HG02852 (cell line): ENCODE data around the gene FGF10.

Source experiments
- ATAC-seq: cut with Tn5 transposase; IDR thresholded peaks from one replicate; pipeline ENCODE4 v1.9.1; 2021; ENCODE audit warnings: mild to moderate bottlenecking, moderate library complexity; ENCODE audit not compliant: unreplicated experiment

Gene FGF10

DNA sequence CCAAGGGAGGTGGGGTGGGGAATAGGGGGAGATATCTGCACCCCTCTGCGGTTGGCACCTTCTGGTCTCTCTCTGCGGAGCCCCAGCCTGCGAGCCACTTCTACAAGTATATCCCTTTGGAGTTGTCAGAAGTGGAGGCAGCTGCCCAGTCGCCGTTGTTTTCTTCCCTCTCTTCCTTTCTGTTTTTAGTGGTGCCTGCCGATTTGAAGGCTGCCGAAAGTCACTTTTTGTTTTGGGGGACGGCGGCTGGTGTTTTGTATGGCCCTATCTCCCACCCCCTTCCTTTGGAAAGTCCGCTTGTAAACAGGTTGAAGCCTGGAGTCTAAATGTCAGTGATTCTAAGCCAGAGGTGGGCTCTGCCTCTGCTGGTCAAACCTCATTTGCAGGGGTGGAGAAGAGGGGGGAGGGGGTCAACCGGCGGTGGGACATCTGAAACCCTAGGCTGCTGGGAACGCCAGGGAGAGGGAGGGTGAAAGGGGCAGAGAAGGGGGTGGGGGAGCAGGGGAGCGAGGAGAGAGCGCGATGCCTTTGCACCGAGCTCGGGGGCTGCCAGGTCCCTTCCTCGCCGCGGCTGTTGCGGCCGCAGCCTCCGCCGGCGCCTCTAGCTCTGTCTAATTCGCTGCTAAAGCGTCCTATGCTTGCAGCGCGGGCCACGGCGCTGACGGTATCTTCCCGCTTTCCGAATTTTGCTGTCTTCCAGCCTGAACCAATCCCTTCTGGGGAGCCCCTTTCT is at the start of gene FGF10:
Gene FGF10 (minus strand): TSS at position 331 of the 733 bp plus-strand sequence. CDS start 738 bp downstream, outside the sequence.
- ATAC-seq, result no peak

DNA sequence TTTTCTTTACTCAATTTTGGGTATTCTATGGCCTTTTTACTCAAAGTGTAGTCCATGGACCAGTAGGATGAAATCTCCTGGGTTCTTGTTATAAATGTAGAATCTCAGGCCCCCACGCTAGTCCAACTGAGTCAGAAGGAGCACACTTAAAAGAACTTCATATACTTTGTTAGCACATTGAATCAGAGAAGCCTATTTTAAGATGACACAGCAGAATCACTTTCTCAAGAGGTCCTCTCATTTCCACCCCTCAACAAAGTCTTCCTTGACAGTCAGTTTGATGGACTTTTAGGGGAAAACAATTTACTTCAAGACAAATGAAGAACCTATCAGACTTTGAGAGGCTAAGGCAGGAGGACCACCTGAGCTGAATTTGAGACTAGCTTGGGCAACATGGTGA is 37.7 kb upstream of the FGF10 start:
- ATAC-seq, result no peak

DNA sequence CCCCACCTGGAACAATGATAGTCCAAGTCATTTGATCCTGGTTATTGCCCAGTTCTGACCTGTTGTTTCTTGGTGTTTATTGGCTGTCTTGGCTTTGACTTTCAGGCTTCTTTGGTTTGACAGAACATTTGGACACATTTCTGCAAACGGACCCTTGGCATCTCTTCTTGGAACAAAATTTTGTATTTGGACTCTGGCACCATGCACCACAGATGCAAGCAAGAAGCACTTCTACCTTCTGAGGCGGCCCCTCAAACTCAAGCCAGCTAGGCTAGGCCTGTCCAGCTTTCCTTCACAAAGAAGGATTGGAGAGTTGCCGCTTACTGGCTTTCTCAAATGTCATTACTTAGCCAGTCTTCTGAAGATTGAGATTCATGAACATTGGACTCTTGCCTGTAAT is 23.1 kb upstream of the FGF10 start:
- no peak for ATAC-seq

DNA sequence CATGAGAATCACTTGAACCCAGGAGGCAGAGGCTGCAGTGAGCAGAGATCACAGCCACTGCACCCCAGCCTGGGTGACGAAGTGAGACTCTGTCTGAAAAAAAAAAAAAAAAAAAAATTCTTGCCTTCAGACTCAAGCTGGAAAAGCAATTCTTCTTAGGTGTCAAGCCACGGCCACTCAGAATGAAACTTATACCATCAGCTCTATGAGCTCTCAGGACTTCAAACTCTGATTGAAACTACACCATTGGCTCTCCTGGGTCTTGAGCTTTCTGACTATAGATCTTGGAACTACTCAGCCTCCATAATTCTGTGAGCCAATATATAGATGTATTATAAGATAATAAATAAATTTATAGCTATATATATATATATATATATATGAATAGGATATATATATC is 12.9 kb upstream of the FGF10 start:
- no peak for ATAC-seq

DNA sequence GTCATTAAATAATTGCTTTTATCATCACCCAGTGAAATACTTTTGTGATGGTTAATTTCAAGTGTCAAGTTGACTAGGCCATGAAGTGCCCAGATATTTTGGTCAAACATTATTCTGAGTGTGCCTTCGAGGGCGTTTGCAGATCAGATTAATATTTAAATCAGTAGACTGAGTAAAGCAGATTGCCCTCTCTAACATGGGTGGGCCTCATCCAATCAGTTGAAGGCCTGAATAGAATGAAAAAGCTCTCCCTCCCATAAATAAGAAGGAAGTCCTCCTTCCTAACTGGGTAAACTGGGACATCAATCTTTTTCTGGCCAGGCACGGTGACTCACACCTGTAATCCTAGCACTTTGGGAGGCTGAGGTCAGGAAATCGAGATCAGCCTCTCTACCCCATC is 12.4 kb upstream of the FGF10 start:
- ATAC-seq, result no peak

DNA sequence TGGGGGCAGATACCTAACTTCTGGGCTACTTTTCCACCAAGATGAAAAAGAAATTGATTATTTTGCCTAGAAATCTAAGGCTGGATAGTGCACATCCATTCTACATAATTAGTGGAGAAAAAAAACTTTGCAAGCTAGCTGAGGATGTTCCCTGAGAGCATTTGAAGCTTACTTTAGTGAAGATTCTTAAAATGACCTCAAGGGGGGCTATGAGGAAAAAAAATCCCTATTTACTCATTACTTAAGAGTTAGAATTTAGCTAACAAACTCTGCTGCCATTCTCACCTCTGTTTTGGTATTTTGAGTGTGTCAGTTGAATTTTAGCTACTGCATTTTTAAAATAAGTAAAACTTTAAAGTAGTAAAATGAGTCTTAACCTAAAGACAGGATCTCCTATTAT is 9.2 kb upstream of the FGF10 start:
- ATAC-seq, result no peak

DNA sequence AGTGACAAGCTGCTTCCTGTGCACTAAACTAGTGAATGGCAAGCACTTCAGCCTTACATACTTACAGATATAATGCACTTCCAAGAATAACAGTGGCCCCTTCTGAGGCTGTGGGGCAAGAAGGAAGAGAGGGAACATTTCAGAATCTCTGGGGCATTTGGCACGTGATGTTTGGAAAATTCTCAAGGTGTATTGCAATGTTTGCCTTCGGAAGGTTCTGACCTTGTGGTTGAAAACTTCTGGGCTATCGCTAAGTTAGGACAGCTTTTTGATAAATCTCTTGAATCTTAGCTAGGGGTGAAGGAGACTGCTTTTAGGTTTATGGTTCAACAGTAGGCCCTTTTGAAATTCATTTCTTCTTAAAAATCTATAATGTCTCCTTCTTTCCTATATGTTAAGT is 7.1 kb upstream of the FGF10 start:
- ATAC-seq, result no peak

DNA sequence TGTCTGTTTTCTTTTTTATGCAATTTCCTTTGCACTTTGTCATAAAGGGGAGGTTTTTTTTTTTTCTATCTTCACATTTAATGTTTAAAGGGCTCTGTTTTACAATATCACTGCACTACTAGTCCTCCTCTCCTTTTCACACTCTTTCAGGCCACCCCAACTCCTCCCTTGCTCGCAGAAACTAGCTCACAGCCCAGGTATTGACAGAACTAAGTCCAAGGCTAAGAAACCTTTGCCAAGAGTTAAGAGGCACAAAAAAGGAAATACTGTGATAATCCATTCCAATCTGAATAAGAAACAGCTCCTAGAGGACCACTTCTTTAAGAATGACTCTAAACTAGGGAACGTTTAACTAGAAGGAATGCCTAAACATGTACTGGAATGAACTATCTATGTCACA is 1.1 kb upstream of the FGF10 start:
- ATAC-seq, result no peak

DNA sequence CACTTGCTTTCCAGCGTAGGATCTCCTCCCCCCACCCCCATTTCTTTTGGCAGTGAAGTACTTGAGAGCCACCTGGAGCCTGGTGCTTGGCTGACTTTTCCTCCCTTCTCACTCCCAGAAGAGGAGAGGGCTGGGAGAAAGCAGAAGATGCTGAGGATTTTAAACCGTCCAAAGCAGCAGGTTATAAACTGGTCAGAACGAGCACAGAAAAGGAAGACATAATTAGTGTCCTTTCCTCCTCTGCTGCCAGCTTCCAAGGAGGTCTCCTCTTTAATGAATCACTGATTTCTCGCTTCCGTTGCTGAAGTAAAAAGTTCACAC is 563 bp upstream of the FGF10 start:
- no peak for ATAC-seq

DNA sequence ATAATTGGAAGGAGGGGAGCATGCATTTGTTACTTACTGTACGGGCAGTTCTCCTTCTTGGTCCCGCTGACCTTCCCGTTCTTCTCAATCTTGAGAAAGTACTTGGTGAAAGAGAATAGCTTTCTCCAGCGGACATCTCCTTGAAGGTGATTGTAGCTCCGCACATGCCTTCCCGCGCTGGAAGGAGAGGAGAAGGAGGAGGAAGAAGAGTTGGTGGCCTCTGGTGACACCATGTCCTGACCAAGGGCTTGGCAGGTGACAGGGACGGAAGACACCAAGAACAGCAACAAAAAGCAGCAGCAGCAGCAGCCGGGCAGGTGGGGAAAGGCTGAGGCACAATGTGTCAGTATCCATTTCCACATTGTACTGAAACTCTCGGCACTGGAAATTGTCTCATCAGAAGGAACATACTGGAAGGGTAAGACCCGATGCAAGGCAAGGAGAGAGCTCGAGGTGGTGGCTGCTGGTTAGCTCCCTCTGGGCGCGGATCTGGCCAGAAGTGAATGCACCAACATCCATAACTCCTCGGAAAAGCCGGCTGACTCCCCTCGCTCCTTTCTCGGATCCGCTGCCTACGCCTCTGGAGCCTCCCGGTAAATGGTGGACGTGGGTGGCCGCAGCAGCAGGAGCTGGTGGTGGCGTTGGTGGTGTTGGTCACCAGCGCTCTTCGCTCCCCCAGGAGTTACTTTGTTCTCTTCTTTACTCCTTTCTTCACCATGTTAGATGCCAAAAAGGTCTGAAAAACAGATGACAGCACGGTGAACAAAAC is 715 bp downstream of the FGF10 start:
- no peak for ATAC-seq

DNA sequence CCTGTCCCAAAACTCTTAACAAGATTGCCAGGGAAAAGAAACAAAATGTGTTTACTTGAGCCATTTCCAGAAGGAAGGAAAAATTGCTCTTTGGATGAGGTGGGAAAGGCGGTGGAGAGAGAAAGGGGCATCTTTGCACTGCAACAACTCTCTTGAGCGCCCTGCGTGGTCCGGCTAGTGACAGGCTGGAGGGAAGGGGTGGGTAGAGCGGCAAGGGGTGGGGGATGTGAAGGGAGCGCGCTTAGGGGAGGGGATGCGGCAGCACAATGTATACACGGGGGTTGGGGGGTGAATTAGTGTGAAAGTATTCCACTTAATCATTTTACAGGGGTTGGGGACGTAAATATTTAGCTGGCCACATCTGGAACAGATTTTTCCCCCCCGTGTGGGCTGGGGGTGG is 1.3 kb downstream of the FGF10 start:
- no peak for ATAC-seq

DNA sequence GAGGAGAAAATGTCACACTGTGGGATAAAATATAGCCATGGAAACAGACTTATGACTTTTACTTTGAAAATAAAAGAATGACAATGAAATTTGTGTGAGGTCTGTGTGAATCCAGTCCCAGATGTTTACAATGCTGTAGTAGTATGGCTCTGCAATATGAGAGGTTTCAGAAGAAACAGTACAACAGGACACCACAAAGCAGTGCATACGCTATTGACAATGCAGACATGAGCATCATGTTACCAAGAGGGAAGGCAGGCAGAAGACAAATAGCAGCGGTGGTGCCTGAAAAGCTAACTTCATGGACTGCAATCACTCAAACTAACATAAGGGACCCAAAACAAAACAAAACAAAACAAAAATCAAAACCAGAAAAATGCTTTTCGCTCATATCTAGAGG is 1.8 kb downstream of the FGF10 start:
- ATAC-seq, result no peak

DNA sequence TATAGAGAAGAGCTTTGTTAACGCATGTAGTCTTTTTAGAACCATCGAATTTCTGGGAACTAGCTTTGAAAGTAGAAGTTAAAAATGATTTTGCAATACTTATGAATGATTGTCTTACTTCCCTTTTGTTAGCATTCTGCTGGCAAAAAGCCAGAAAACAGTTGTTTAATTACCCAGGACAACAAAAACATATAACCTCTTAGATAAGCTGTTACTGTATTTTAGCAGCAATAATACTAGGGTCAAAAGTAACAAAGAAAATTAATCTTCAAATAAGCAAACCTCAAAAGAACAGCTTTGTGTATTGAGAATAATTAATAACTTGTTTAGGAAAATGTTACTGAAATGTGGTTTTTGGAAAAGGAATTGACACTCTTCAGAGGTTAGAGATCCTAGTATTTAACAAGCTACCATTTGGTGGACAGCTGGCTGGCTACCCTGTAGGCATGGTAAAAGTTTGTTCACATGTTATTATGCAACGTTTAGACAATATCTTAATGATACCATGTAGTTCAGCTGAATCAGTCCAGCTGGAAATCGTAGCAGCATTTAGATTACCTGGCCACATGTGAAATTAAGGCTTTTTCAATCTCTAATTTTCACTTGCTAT is 3.8 kb downstream of the FGF10 start:
- no peak for ATAC-seq

DNA sequence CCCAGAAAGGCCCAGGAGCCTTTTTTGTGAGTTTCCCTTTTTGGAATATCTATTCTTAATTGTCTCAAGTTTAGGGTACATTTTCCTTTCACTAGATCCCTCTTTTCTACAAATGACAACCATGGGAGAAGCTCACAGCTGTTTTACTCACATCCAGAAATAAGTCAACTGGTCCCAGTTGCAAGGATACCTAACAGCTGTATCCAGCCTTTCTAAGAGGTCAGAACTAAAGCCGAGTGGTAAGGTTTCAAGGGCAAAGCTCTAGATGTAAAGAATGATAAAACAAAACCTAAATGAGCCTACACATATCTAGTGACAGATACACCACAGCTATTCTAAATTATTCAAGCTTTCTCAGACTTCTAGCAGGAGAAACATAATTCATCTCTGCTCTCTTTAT is 4.4 kb downstream of the FGF10 start:
- ATAC-seq, result no peak

DNA sequence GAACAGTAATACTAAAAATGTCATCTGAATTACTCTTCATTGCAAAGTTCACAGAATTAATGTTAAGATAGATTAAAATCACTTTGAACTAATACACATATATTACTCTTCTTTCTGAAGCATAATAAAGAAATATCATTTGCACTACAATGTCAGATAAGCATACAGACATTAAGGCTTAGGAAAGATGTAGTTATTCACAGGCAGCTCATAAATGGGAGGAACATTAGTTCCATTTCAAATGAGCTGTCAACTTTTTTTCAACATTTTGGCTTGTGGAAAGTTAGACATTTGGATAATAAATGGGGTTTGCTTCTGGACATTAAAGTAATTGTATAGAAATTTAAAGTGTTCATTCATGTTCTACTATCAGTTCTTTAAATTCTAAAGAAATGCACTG is 6.3 kb downstream of the FGF10 start:
- ATAC-seq, result no peak

DNA sequence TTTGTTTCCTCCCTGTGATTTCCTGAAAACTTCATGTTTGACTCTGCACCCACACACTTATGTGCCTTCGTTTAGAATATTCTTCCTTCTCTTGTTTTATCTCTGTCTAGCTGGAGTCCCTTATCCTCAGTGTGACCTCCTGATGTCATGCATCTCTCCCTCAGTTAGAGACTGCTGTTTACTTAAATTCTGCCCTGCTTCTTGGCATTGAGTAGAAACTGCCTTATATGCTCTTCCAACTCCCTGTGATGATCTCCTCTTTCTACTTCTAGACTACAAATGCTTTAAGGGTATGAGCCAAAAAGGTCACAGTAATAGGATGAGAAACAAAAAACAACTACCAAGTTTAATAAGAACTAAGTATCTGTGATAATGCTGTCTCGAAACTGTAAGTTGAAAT is 12.2 kb downstream of the FGF10 start:
- ATAC-seq, result no peak

DNA sequence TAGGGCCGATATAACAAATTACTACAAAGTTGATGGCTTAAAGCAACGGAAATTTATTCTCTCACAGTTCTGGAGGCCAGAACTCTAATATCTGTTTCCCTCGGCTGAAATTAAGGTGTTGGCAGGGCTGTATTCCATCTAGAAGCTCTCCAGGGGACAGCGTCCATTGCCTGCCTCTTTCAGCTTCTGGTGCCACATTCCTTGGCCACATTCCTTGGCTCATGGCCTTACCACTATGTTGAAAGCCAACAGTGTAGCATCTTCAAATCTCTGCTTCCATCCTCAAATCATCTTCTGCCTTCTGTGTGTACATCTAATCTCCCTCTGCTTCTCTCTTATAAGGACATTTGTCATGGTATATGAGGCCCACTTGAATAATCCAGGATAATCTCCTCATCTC is 17.2 kb downstream of the FGF10 start:
- no peak for ATAC-seq

DNA sequence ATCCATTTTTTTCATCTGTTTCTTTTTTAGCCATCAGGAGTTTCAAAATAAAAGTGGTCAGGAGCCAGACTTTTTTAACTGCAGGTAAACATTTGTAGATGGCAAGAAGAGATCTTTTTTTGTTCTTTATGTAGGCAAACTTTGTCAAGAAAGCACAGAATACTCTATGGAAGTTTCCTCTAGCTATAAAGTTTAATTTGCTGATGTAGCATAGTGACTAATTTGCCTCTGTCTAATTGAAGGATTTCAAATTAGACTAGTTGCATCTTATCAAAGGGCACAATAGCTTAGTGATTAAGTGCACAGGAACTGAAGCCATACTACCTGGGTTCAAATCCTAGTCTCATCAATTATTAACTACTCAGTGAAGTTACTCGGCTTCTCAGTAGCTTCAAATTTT is 22.0 kb downstream of the FGF10 start:
- no peak for ATAC-seq

DNA sequence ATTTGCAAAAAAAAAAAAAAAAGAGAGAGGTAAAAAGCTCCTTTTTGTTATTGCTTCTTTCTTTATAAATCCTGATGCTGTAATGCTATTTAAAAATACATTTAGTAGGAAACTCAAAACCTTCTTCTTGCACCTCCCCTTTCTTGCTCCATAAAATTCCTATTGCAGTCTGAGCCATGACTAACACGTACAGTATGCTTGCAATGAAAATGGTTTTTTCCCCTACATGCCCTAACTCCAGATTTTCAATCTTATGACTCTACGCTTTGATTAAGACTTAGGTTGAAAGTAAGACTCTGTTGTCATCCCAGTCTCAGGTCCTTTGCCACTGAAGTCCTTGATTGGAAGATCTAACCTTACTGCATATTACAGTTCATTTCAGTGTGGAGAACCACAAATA is 23.9 kb downstream of the FGF10 start:
- ATAC-seq, result no peak

DNA sequence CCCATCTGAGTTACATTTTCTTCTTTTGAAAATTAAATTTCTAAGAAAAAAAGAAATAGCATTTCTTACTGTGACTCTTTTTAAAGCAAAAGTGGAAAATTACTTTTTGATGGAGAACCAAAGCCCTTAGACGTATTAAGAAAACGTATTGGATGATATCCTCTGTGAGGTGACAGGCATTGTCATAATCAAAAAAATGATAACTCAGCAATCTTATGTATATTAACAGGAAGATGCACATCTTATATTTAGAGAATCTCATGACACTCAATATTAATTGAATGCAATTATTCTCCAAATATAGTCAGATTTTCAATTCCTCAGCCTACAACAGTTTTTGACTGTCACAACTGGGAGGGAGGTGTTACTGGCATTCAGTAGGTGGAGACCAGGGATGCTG is 25.1 kb downstream of the FGF10 start:
- ATAC-seq, result no peak

DNA sequence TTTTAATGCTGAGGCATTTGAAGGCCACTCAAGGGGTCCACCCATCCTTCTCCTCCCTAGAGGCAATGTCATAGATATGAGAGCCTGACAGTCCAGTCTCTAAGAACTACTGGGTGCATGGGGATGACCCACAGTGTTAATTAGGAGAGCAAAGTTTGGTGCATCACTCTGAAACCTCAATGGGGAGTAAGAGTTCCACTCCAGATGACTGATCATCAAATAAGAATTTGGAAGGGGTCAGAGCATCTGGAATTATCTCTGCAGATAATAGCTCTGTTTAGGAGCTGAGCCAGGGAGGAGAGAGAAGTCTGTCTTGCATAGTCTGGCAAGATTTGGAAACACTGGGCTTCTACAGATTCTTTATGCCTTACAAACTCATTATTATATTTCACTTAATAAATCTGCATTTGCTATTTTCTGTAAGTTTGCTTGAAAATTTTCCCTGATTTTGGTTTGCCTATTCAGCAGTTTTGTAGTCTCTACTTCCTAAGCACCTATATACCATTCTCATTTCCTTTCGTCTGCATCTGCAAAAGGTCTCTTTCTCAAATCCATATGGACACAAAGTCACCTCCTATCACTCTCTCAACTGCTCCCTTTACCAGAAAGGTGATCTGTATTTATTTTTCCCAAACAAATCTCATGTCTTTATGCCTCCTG is 27.7 kb downstream of the FGF10 start:
- ATAC-seq, result no peak

DNA sequence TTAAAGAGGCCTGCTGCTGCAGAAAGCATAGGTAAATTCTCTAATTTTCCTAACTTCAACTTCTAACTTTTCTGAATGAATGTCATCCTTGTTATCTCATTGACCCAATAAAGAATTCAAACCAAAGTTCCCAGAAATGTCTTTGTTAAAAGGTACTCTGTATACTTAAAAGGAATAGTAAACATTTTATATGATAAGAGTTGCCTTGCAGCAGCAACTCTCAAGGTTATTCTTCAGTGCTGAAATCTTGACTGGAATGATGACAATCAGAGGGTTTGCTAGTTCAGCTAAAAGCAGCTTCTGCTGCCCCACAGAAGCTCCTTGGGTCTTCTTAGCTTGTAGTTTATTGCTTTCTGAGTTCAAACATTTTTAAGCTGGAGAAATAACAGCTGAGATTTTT is 28.3 kb downstream of the FGF10 start:
- ATAC-seq, result no peak
